Psoas muscle (tissue), 8 donors: ENCODE measurements around the gene DOK1. TPM values are rescaled to one million over a fixed set of nuclear protein-coding genes. Genes with fewer than 3 reads are reported as not detected.
A peak's percentile ranks its signal among the peaks of the same experiment; 100 is the strongest.

Experiments used
- ATAC-seq, 4 donors: fragments of 200-7000 bp; cut with Tn5 transposase; one replicate each; pipeline ENCODE4 v1.9.1; 2020; ENCODE audit warnings: moderate library complexity in 3 of 4, mild to moderate bottlenecking in 2 of 4
- DNase-seq, 2 donors: peaks; one replicate each; pipeline ENCODE4 v3.0.0-alpha.2; 2020
- H3K27ac ChIP-seq: fragments of 200-600 bp; one replicate; pipeline ENCODE4 v1.8.0; 2022
- H3K27me3 ChIP-seq, 3 donors: fragments of 200-600 bp in 1 of 3; one replicate each; pipeline versions ENCODE4 v1.6.1 to v1.8.0; 2013 to 2022; ENCODE audit warnings: low read length in 2 of 3, mild to moderate bottlenecking in 2 of 3, moderate library complexity in 1 of 3; ENCODE audit not compliant: insufficient read depth in 3 of 3
- H3K36me3 ChIP-seq, 2 donors: fragments of 200-600 bp in 1 of 2; one replicate each; pipeline versions ENCODE4 v1.6.1 to v1.8.0; 2013 to 2022; ENCODE audit warnings: low read depth in 1 of 2, mild to moderate bottlenecking in 1 of 2, moderate library complexity in 1 of 2; ENCODE audit not compliant: insufficient read depth in 1 of 2
- H3K4me1 ChIP-seq: fragments of 200-600 bp; one replicate; pipeline ENCODE4 v1.8.0; 2022
- H3K4me3 ChIP-seq: fragments of 200-600 bp; one replicate; pipeline ENCODE4 v1.8.0; 2022; ENCODE audit warnings: mild to moderate bottlenecking
- H3K9me3 ChIP-seq: fragments of 200-600 bp; one replicate; pipeline ENCODE4 v1.8.0; 2022
- WGBS, 3 donors: extraction: QIAGEN DNeasy Blood & Tissue Kit; methylation state at CpG; one replicate each; pipeline versions ENCODE4 v1.1.6 to v1.1.7; 2013; 5-methylcytosine and 5-hydroxymethylcytosine counted together
- intact Hi-C, 2 donors: fragments of 100-400 bp; cut with DNase I; formaldehyde crosslinking; loops; one replicate each; pipeline versions ENCODE4 v1.11.0 to v1.14.2; 2022
- polyA plus RNA-seq, 3 donors: library from polyadenylated mRNA; stranded (reverse); fragments of 200-250 nt; gene quantifications; one replicate each; pipeline ENCODE4 v1.2.3, GENCODE V29; 2013
- total RNA-seq, 4 donors: library from RNA; stranded (reverse); fragmentation: NEBNext Ultra II Directional in 2 of 4; extraction: Animal tissue kit (Norgen Biotek cat#: 25700) in 2 of 4; gene quantifications; one replicate each; pipeline versions ENCODE4 v1.2.1 to v1.2.4, GENCODE V29; 2021 to 2023
- TF ChIP-seq, protein P1 (sequence below): fragments of 200-600 bp; IDR thresholded peaks from one replicate; pipeline ENCODE4 v1.8.0; 2022; ENCODE audit warnings: antibody characterized with exemption
- donor health status: healthy with polysubstance abuse.
- donor health status: DM: no; HTN: no; CAD: no; lungs with moderate emphysema.
- donor health status: Bipolar disorder and iron deficiency.
- donor health status: healthy.
- donor health status: DM: yes; HTN: yes; CAD: no.
- donor health status: DM: no; HTN: no; CAD: no.
- donor health status: DM: no; HTN: no; CAD: no.
- donor health status: DM: yes; HTN: yes; CAD: no.

DOK1 gene
- total and polyA plus RNA-seq, 7 donors = 1.0 to 3.8 (median 1.5) TPM

DNA sequence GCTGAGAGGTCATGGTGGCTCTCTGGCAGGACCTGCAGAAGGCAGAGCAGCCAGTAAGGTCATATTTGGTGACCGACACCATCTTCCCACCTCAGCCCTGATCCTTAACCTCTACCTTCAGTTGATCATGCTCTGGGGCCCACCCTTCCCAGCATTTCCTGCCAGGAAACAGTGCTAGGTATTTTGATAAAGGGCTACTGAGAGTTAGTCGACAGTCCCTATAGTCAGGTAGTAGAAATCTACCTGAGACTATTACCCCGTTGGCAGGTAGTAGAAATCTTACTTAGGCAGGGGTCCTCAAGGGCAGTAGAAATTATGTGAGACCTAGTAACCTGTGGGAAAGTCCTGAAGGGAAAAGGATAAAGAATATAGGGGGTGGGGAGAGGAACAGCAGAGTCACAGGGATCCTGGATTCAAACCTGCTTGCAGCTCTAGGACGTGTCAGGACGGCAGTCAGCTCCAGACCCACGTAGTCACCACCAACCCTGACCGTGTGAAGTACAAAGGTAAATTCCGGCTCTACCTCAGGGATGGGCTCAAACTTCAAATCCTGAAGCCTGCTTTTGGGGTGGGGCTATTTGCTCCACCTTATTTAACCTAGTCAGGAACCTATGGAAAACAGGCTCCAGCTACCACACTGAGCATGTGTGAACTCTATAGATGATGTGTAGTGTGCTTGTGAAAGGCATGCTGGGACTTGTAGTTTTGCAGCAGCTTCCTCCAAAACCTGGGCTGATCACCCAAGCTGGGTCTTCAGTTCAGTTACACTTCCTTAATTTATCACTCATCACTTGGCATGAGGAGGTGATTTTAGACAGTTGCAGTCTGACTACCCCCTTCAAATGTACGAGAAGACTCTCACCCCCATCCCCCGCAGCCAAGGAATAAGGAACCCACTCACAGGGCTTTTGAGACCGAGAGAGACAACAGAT lies 28.5 kb upstream of the DOK1 start, which contains the start of gene DQX1:
DQX1 (minus strand) TSS at position 515 of the 932 bp plus-strand sequence; CDS start at position 13, 502 bp downstream.
- Histone ChIP-seq H3K27ac (no peak within 1 kb of the TSS), H3K4me3 (no peak within 1 kb of the TSS), H3K36me3 (peaks cover 8 to 33% of the 10 kb centered on the region in 2 donors), H3K9me3 (no peaks in the 10 kb centered on the region), H3K4me1 (peaks cover 12% of the 10 kb centered on the region), H3K27me3 (no peaks in the 10 kb centered on the region)
- WGBS, 3 donors = 85 to 89% (median 88%) methylated on average over 11 of the region's 11 CpGs
- TF ChIP-seq, protein P1, sequence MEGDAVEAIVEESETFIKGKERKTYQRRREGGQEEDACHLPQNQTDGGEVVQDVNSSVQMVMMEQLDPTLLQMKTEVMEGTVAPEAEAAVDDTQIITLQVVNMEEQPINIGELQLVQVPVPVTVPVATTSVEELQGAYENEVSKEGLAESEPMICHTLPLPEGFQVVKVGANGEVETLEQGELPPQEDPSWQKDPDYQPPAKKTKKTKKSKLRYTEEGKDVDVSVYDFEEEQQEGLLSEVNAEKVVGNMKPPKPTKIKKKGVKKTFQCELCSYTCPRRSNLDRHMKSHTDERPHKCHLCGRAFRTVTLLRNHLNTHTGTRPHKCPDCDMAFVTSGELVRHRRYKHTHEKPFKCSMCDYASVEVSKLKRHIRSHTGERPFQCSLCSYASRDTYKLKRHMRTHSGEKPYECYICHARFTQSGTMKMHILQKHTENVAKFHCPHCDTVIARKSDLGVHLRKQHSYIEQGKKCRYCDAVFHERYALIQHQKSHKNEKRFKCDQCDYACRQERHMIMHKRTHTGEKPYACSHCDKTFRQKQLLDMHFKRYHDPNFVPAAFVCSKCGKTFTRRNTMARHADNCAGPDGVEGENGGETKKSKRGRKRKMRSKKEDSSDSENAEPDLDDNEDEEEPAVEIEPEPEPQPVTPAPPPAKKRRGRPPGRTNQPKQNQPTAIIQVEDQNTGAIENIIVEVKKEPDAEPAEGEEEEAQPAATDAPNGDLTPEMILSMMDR = no peak
- no peak for DNase-seq
- no peak for ATAC-seq
- intact Hi-C loops = no loop called here

DNA sequence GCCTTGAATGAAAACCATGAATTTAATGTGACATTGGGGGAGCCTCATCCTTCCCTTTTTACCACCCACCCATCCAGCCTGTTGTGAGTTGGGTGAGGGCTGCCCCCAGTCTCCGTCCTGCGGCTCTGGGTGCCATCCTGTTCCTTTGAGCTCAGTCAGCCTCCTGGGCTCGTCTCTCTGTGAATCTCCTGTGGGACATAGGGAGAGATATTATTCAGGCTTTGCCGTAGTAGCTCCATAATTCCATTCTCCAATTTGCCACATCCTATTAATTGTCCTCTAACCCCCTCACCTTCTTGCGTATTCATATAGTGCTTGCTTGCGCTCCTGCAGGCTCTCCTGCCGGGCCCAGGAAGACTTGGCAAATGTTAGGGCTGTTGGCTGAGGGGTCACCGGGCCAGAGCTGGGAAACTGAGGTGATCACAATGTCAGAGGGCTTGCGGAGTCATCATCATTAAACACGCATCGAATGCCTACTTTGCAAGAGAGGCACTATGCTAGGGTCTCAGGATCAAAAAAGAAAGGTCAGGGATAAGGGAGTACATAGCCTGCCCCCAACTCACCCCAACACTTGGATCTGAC lies 27.8 kb upstream of the DOK1 start:
- DNase-seq (no peak), ATAC-seq (no peak)
- Histone ChIP-seq H3K27ac (no peak overlapping the region), H3K4me3 (no peak overlapping the region), H3K36me3 (peaks cover 8 to 41% of the 10 kb centered on the region in 2 donors), H3K4me1 (peaks cover 20% of the 10 kb centered on the region), H3K27me3 (no peaks in the 10 kb centered on the region), H3K9me3 (no peaks in the 10 kb centered on the region)
- 97 to 99% (median 97%) methylated on average over 11 of the region's 11 CpGs for WGBS, 3 donors
- intact Hi-C loops = no loop called here
- TF ChIP-seq, protein P1 = no peak

DNA sequence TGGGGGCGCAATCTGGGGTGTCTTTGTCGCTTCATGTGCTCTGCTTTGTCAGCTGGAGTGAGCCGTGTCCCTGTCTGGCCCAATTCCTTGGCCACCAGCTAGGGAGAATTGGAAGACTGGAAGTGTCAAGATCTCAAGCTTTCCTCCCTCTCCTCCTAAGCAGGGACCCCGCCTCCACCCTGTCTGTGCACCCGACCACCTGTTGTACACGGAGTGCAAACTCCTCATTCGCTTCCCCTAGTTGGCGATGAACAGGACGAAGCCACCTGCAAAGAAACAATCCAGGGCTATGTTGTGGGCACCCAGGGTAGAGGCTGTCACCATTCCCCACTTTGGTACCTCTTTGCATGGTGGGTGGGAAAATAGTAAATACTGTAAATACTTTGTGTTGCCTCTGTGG lies 26.8 kb upstream of the DOK1 start:
- TF ChIP-seq, protein P1 = no peak
- WGBS, 3 donors = 90 to 91% (median 90%) methylated on average over 9 of the region's 9 CpGs
- Histone ChIP-seq H3K9me3 (no peaks in the 10 kb centered on the region), H3K4me3 (no peak overlapping the region), H3K27ac (no peak overlapping the region), H3K27me3 (no peaks in the 10 kb centered on the region), H3K4me1 (peaks cover 24% of the 10 kb centered on the region), H3K36me3 (peaks cover 11 to 51% of the 10 kb centered on the region in 2 donors)
- intact Hi-C loops = loop anchor here (2.0 kb wide), 2 partner anchors 19 to 45 kb away; partner anchors contain the start of genes CCDC142 (in 2 of the 2) and TTC31 (in 2 of the 2)
- DNase-seq = no peak
- no peak for ATAC-seq

DNA sequence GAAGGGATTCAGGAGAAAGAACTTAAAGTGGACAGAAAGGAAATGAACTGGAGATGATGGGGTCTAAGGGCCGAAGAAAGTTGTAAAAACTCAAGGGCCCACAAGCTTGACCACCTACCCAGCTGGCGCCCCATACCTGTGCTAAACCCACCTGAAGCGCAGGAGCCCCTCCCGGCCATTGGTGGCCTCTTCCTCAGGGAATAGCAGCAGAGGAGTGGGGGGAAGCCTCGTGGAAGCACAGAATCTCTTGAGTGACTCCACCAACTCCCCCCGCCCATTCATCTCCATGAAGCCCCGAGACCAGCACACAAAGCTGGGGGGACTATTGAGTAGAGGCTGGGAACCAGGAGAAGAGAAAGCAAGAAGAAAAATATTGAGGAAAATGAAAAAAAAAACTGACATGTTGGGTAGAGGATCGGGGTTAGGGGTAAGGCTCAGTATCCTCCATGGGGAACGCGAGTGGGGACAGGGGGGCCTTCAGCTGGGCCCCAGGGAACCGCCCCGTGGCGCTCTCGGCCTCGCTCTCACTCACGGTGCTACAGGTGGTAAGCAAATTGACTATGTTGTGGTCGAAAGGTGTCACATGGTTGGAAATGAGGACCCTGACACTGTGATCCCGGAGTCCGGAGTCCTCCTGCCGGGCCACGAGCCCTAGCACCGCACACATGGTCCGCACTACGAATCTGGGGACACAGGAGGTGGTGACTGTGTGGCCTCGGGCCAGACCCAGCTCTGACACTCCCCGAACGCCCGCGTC lies 25.7 kb upstream of the DOK1 start:
- H3K9me3 ChIP-seq = no peaks in the 10 kb centered on the region
- WGBS, 3 donors = 14 to 16% (median 15%) methylated on average over 29 of the region's 29 CpGs
- peaks cover 13 to 61% of the 10 kb centered on the region in 2 donors for H3K36me3 ChIP-seq
- TF ChIP-seq, protein P1 = no peak
- H3K4me3 ChIP-seq = peak overlapping the region; percentile 85
- peaks cover 24% of the 10 kb centered on the region for H3K4me1 ChIP-seq
- DNase-seq (no peak), ATAC-seq (peak; percentile 23 to 43 (median 28))
- intact Hi-C loops = loop anchor here (2.0 kb wide), 2 partner anchors 20 to 46 kb away; partner anchors contain the start of genes CCDC142 (in 2 of the 2) and TTC31 (in 2 of the 2)
- no peaks in the 10 kb centered on the region for H3K27me3 ChIP-seq
- H3K27ac ChIP-seq = peak overlapping the region; percentile 93
